K562 (cell line): ENCODE results near the gene AMMECR1L. TPM values are rescaled to one million over a fixed set of nuclear protein-coding genes. Genes with fewer than 3 reads are reported as not detected.
A peak's percentile ranks its signal among the peaks of the same experiment; 100 is the strongest.
"Not testable (repeated sequence)": the region's sequence is repeated elsewhere in the genome, so short reads cannot be mapped to it uniquely, and the experiment has no call there.

Source experiments
- ATAC-seq: fragments of 200-7000 bp; cut with Tn5 transposase; 3 replicates; pipeline ENCODE4 v1.9.1; 2020; ENCODE audit warnings: moderate library complexity
- BruUV-seq: library from RNA; stranded (reverse); fragments of 400-500 nt; replicated peaks from 2 replicates; lab custom pipeline; 2021; lab: Mats Ljungman, UMichigan
- CTCF ChIA-PET: fragments of 300-600 bp; formaldehyde crosslinking; extraction: SDS; loops from one replicate; lab custom pipeline; 2021; ENCODE audit warnings: low intra/inter-chr PET ratio; lab: Yijun Ruan, JAX
- POLR2A ChIA-PET: fragments of 300-600, 350-650 bp; sonication (Branson Sonifier 250); formaldehyde crosslinking; extraction: SDS; loops from one replicate; lab custom pipeline; 2021; ENCODE audit warnings: antibody characterized with exemption, inconsistent platforms; lab: Yijun Ruan, JAX
- DNase-seq, 4 experiments: peaks; one replicate each; pipeline versions ENCODE4 v3.0.0 to v3.0.0-alpha.2; 2011 to 2018; ENCODE audit warnings: low spot score in 3 of 4, mixed read lengths in 3 of 4; ENCODE audit errors: extremely low read depth in 1 of 4
- FAIRE-seq: peaks from 2 replicates; lab custom pipeline; 2011; peaks lifted over from hg19 to GRCh38; lab: Jason Lieb, UNC
- H2AFZ ChIP-seq: 2 replicates; pipeline ENCODE4 v1.6.0; 2011; ENCODE audit warnings: low read depth, low read length, control low read depth, inconsistent platforms
- H3K27ac ChIP-seq: fragments of 200-600 bp; 3 replicates; pipeline ENCODE4 v1.8.0; 2011; ENCODE audit warnings: low read depth, mild to moderate bottlenecking, control low read depth, inconsistent platforms, low read length, moderate library complexity, mixed read lengths; ENCODE audit errors: extremely low read depth
- H3K27me3 ChIP-seq, 2 experiments: fragments of 300-600 bp in 1 of 2; 2 replicates in 1 of 2; 3 replicates in 1 of 2; pipeline versions ENCODE4 v1.6.0 to v1.8.0; 2011; ENCODE audit warnings: inconsistent platforms in 2 of 2, low read length in 2 of 2, mild to moderate bottlenecking in 1 of 2, mixed read lengths in 1 of 2, moderate library complexity in 1 of 2; ENCODE audit not compliant: control insufficient read depth in 2 of 2, insufficient read depth in 2 of 2
- H3K36me3 ChIP-seq: fragments of 300-600 bp; 3 replicates; pipeline ENCODE4 v1.8.0; 2011; ENCODE audit warnings: mild to moderate bottlenecking, low read length, inconsistent platforms; ENCODE audit not compliant: control insufficient read depth, insufficient read depth
- H3K4me1 ChIP-seq, 2 experiments: fragments of 200-600 bp in 1 of 2; replicated peaks in 1 of 2; 2 replicates in 1 of 2; 3 replicates in 1 of 2; pipeline versions ENCODE4 v1.5.1 to v1.8.0; 2011; ENCODE audit warnings: inconsistent platforms in 2 of 2, low read length in 2 of 2, mild to moderate bottlenecking in 1 of 2, mixed read lengths in 1 of 2, moderate library complexity in 1 of 2; ENCODE audit not compliant: control insufficient read depth in 2 of 2, insufficient read depth in 2 of 2
- H3K4me2 ChIP-seq: 2 replicates; pipeline ENCODE4 v1.6.1; 2011; ENCODE audit warnings: low read length, control low read depth, inconsistent platforms, mixed read lengths; ENCODE audit not compliant: insufficient read depth
- H3K4me3 ChIP-seq: fragments of 200-600 bp; sonication (generic), shearing (Covaris generic); 2 replicates; pipeline ENCODE4 v1.5.1; 2016; ENCODE audit warnings: control low read depth, inconsistent platforms
- H3K79me2 ChIP-seq: fragments of 200-600 bp; 3 replicates; pipeline ENCODE4 v1.8.0; 2011; ENCODE audit warnings: low read length, inconsistent platforms; ENCODE audit not compliant: control insufficient read depth, insufficient read depth
- H3K9ac ChIP-seq, 2 experiments: 2 replicates each; pipeline versions ENCODE4 v1.6.0 to v1.6.1; 2011; ENCODE audit warnings: low read depth in 2 of 2, low read length in 2 of 2, control low read depth in 1 of 2, inconsistent platforms in 1 of 2, mild to moderate bottlenecking in 1 of 2, mixed read lengths in 1 of 2; ENCODE audit not compliant: insufficient read depth in 1 of 2
- H3K9me1 ChIP-seq: one replicate; pipeline ENCODE4 v1.6.0; 2011; ENCODE audit warnings: inconsistent platforms, mild to moderate bottlenecking, low read length, moderate library complexity; ENCODE audit not compliant: control insufficient read depth, insufficient read depth
- H3K9me3 ChIP-seq: replicated peaks from 2 replicates; pipeline ENCODE4 v1.5.1; 2011; ENCODE audit warnings: low read depth, low read length, inconsistent platforms; ENCODE audit not compliant: control insufficient read depth, insufficient read depth
- H4K20me1 ChIP-seq: replicated peaks from 2 replicates; pipeline ENCODE4 v1.6.1; 2011; ENCODE audit warnings: low read length, inconsistent platforms, mixed read lengths; ENCODE audit not compliant: control insufficient read depth, insufficient read depth
- CBX3 ChIP-seq, 2 experiments: IDR thresholded peaks; 1 replicate in 1 of 2; 2 replicates in 1 of 2; pipeline ENCODE4 v1.6.1; 2012; ENCODE audit warnings: inconsistent platforms in 2 of 2, low read length in 2 of 2, borderline replicate concordance in 1 of 2, control low read depth in 1 of 2
- E2F3 ChIP-seq: fragments of 250-450 bp; sonication (Bioruptor Pico); IDR thresholded peaks from 2 replicates; pipeline ENCODE4 v1.4.0; 2020; ENCODE audit warnings: mild to moderate bottlenecking
- TEAD4 ChIP-seq, 2 experiments: sonication (generic) in 1 of 2; formaldehyde crosslinking in 1 of 2; IDR thresholded peaks; 2 replicates each; pipeline versions ENCODE4 v1.6.1 to v1.8.0; 2012 to 2022; ENCODE audit warnings: borderline replicate concordance in 1 of 2, inconsistent platforms in 1 of 2, low read length in 1 of 2, mild to moderate bottlenecking in 1 of 2, missing genetic modification reagents in 1 of 2
- ZNF431 ChIP-seq: sonication (generic); formaldehyde crosslinking; IDR thresholded peaks from 2 replicates; pipeline ENCODE4 v1.8.0; 2022; ENCODE audit warnings: mild to moderate bottlenecking, missing genetic modification reagents
- WGBS: fragments of 100-300 bp; shearing (Covaris generic); methylation state at CpG from one replicate; pipeline ENCODE4 v1.1.6; 2016; ENCODE audit warnings: low coverage, mixed read lengths; ENCODE audit not compliant: insufficient coverage; ENCODE audit errors: missing lambda C conversion rate; 5-methylcytosine and 5-hydroxymethylcytosine counted together
- in situ Hi-C: fragments of 300-500 bp; cut with MboI; formaldehyde crosslinking; loops from 4 replicates; pipeline ENCODE4 v1.15.0; 2018; ENCODE audit warnings: inconsistent platforms, mixed read lengths
- intact Hi-C: fragments of 100-400 bp; cut with micrococcal nuclease; formaldehyde crosslinking; loops from 2 replicates; pipeline ENCODE4 v1.14.2; 2022
- polyA plus RNA-seq, 8 experiments: library from polyadenylated mRNA; depleted of rRNA in 4 of 8; stranded (reverse) in 5 of 8; unstranded in 3 of 8; fragments of >200 nt; fragmentation: Nextera tagmentation in 2 of 8; fragmentation: Illumina TruSeq in 1 of 8; extraction: Ambion mirVana in 2 of 8; extraction: Trizol in 1 of 8; gene quantifications; 2 replicates each; pipeline versions ENCODE4 v1.2.1 to v1.2.3, GENCODE V29; 2011 to 2014; ENCODE audit warnings: inconsistent platforms in 1 of 8, missing spikeins in 1 of 8
- total RNA-seq, 7 experiments: library from RNA; depleted of rRNA in 6 of 7; stranded (reverse); fragments of >200 nt in 6 of 7; fragmentation: Illumina TruSeq in 2 of 7; extraction: Trizol in 2 of 7; gene quantifications; 2 replicates each; pipeline versions ENCODE4 v1.2.1 to v1.2.3, GENCODE V29; 2011 to 2021; ENCODE audit warnings: low replicate concordance in 1 of 7

The AMMECR1L gene
- total and polyA plus RNA-seq, 9 of the 15 experiments (the other 6 are each of a cell fraction or from before 2014, with no cell fraction given) = 3.7 to 15.3 (median 9.1) TPM

DNA sequence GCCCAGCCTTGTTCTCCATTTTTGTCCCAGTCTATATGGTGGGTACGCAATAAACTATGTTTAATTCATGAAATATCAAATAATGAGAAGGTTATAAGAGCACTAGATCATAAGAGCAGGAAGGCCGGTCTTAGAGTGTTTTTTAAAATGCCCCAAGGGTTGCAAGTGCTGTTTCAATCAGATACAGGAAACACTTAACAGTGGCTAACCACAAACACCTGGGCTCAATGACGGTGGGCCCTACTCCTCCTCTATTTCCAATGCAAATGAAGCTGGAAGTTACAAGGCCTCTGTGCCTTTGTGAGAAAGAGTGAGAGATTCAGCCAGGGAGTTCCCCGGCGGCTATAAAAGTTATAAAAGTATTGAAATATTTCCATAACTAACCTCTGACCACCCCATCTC is 55.9 kb downstream of the AMMECR1L start:
- no peak overlapping the region for H3K27ac ChIP-seq
- peak; percentile 44; the same call in 2 of the 3 replicates for ATAC-seq
- H4K20me1 ChIP-seq = no peaks in the 10 kb centered on the region
- POLR2A ChIA-PET = interaction anchor here (0.8 kb wide), 1 partner anchor 15 kb away, joined by 4 read pairs; no protein-coding TSS in a partner anchor
- H3K4me3 ChIP-seq = no peak overlapping the region
- H3K4me2 ChIP-seq = no peak overlapping the region
- no peaks in the 10 kb centered on the region; the same call in 1 of the 2 replicates for H3K9me3 ChIP-seq
- 29% methylated on average over 5 of the region's 5 CpGs for WGBS
- no peaks in the 10 kb centered on the region for H3K36me3 ChIP-seq
- intact Hi-C loops = no loop called here
- H3K4me1 ChIP-seq = peaks cover 3 to 6% of the 10 kb centered on the region in 2 experiments; a peak in 2 of 5 replicates
- DNase-seq = peak in 2 of 4 experiments; percentile 31 to 42
- H3K79me2 ChIP-seq = no peaks in the 10 kb centered on the region
- H3K9ac ChIP-seq = no peak overlapping the region
- TF ChIP-seq E2F3 (CRISPR knock-in tag) (no peak), TEAD4 (IDR thresholded peaks at IDR 0.05; ENCODE audit: low read length) (0 out of 2 replicates have a peak, but pooled peaks have one; percentile 10), TEAD4 (CRISPR knock-in tag; IDR thresholded peaks at IDR 0.05; ENCODE audit: borderline replicate concordance) (no peak)
- no peaks in the 10 kb centered on the region for H3K9me1 ChIP-seq
- 0 out of 2 replicates have a peak overlapping the region, but pooled peaks have one; percentile 20 for H2AFZ ChIP-seq
- peaks cover 0 to 7% of the 10 kb centered on the region in 2 experiments; a peak in 1 of 5 replicates for H3K27me3 ChIP-seq
- CTCF ChIA-PET = no interaction called here
- FAIRE-seq = no peak
- no TSS peak for BruUV-seq
- in situ Hi-C loops = no loop called here

- intact Hi-C loops = not testable (repeated sequence)
Measured at GRCh38 chr2:127826708-127827107, 59.0 kb downstream of the AMMECR1L start.

More at GRCh38 chr2:127826708-127827107, 59.0 kb downstream of the AMMECR1L start:
- H3K36me3 ChIP-seq, FAIRE-seq, H3K27me3 ChIP-seq, H3K9me3 ChIP-seq, ATAC-seq, H3K9me1 ChIP-seq, H3K79me2 ChIP-seq, H3K4me2 ChIP-seq, H3K27ac ChIP-seq, H4K20me1 ChIP-seq, H2AFZ ChIP-seq, POLR2A ChIA-PET, H3K9ac ChIP-seq, in situ Hi-C loops, BruUV-seq, DNase-seq, H3K4me3 ChIP-seq, CTCF ChIA-PET, H3K4me1 ChIP-seq: not testable (repeated sequence)
- WGBS = 14% methylated on average over 2 of the region's 2 CpGs
- TF ChIP-seq ZNF431 (CRISPR knock-in tag) (peak; percentile 96), CBX3 (IDR thresholded peaks at IDR 0.05; ENCODE audit: borderline replicate concordance in 1 of 2, low read length in 2 of 2) (peak in 1 of 2 experiments; percentile 45; a peak in 1 of 3 replicates)
